CD4-positive, alpha-beta T cell (primary cell): ENCODE measurements around the gene DYSF. TPM values are rescaled to one million over a fixed set of nuclear protein-coding genes. Genes with fewer than 3 reads are reported as not detected.

ENCODE experiments used
- ATAC-seq: fragments of 200-7000 bp; cut with Tn5 transposase; one replicate; pipeline ENCODE4 v1.10.0; 2022; ENCODE audit warnings: mild to moderate bottlenecking; ENCODE audit not compliant: poor library complexity
- CTCF ChIA-PET: fragments of 350-600 bp; sonication (Branson Sonifier 250); formaldehyde crosslinking; loops from one replicate; lab custom pipeline; 2021; ENCODE audit warnings: antibody characterized with exemption, inconsistent platforms; lab: Charles Lee
- POLR2A ChIA-PET: fragments of 350-600 bp; sonication (Branson Sonifier 250); formaldehyde crosslinking; loops from one replicate; lab custom pipeline; 2021; ENCODE audit warnings: antibody characterized with exemption, inconsistent platforms; lab: Charles Lee
- DNase-seq, 14 experiments: peaks; one replicate each; pipeline ENCODE4 v3.0.0-alpha.2; 2013 to 2020; ENCODE audit warnings: mixed read lengths in 2 of 14
- H3K27ac ChIP-seq, 2 donors: one replicate each; pipeline versions ENCODE4 v1.5.1 to v1.7.0; 2013; ENCODE audit warnings: low read length in 2 of 2, low read depth in 1 of 2, mild to moderate bottlenecking in 1 of 2
- H3K27me3 ChIP-seq, 2 experiments: 1 replicate in 1 of 2; 2 replicates in 1 of 2; pipeline versions ENCODE4 v1.6.1 to v1.7.0; 2013; ENCODE audit warnings: low read length in 2 of 2, control low read depth in 1 of 2, mild to moderate bottlenecking in 1 of 2, moderate library complexity in 1 of 2; ENCODE audit not compliant: insufficient read depth in 2 of 2, control insufficient read depth in 1 of 2
- H3K36me3 ChIP-seq: one replicate; pipeline ENCODE4 v1.6.1; 2013; ENCODE audit warnings: low read length, control low read depth; ENCODE audit not compliant: insufficient read depth
- H3K4me1 ChIP-seq: one replicate; pipeline ENCODE4 v1.6.1; 2013; ENCODE audit warnings: low read length, control low read depth; ENCODE audit not compliant: insufficient read depth
- H3K4me3 ChIP-seq: one replicate; pipeline ENCODE4 v1.5.1; 2013; ENCODE audit warnings: mild to moderate bottlenecking, low read length, moderate library complexity
- H3K9me3 ChIP-seq, 2 experiments: 1 replicate in 1 of 2; 2 replicates in 1 of 2; pipeline versions ENCODE4 v1.6.1 to v1.7.0; 2013; ENCODE audit warnings: low read length in 2 of 2, mild to moderate bottlenecking in 2 of 2, control low read depth in 1 of 2, moderate library complexity in 1 of 2; ENCODE audit not compliant: control insufficient read depth in 1 of 2, insufficient read depth in 1 of 2
- H3K27ac Mint-ChIP-seq: one replicate; pipeline ENCODE4 v1.8.0; 2020; ENCODE audit warnings: mixed read lengths
- H3K27me3 Mint-ChIP-seq: one replicate; pipeline ENCODE4 v1.8.0; 2021; ENCODE audit warnings: mixed read lengths
- H3K36me3 Mint-ChIP-seq: one replicate; pipeline ENCODE4 v1.8.0; 2021; ENCODE audit warnings: low read depth, mixed read lengths
- H3K4me1 Mint-ChIP-seq: one replicate; pipeline ENCODE4 v1.8.0; 2021; ENCODE audit warnings: low read depth, mixed read lengths
- H3K4me3 Mint-ChIP-seq: one replicate; pipeline ENCODE4 v1.8.0; 2020; ENCODE audit warnings: mild to moderate bottlenecking, mixed read lengths
- H3K9me3 Mint-ChIP-seq: one replicate; pipeline ENCODE4 v1.8.0; 2020; ENCODE audit warnings: mixed read lengths
- intact Hi-C, 2 experiments: fragments of 100-400 bp; cut with DNase I in 1 of 2; cut with micrococcal nuclease in 1 of 2; formaldehyde crosslinking; loops; one replicate each; pipeline versions ENCODE4 v1.15.1 to v1.9.0; 2023 to 2025; cut with DNase I, micrococcal nuclease
- total RNA-seq, 174 experiments: library from RNA in 2 of 174; stranded (reverse) in 2 of 174; gene quantifications; one replicate each; pipeline ENCODE4 v1.2.3 and lab custom pipeline; 2021 to 2026
- TF ChIP-seq, protein P1 (sequence below): fragments of 200-600 bp; IDR thresholded peaks from one replicate; pipeline ENCODE4 v1.8.0; 2022; ENCODE audit warnings: antibody characterized with exemption, mild to moderate bottlenecking

The DYSF gene
- total RNA-seq, 2 experiments from 2014 or later: 0.27 to 0.31 TPM

DNA sequence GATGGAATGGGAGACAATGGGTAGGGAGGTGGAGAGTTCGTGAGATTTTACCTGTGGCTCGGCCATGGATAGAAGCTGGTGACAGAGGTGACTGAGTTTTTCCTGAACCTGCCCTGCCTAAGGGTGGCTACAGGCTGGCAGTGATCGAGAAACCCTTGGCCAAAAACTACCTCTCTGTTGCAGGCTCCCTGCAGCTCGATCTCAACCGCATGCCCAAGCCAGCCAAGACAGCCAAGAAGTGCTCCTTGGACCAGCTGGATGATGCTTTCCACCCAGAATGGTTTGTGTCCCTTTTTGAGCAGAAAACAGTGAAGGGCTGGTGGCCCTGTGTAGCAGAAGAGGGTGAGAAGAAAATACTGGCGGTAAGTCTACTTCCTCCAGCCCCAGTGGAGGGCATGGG lies 225.5 kb downstream of the DYSF start:
- H3K27me3 ChIP-seq: no peaks in the 10 kb centered on the region
- DNase-seq (no peak), ATAC-seq (no peak)
- H3K4me1 ChIP-seq: no peaks in the 10 kb centered on the region
- TF ChIP-seq, protein P1, sequence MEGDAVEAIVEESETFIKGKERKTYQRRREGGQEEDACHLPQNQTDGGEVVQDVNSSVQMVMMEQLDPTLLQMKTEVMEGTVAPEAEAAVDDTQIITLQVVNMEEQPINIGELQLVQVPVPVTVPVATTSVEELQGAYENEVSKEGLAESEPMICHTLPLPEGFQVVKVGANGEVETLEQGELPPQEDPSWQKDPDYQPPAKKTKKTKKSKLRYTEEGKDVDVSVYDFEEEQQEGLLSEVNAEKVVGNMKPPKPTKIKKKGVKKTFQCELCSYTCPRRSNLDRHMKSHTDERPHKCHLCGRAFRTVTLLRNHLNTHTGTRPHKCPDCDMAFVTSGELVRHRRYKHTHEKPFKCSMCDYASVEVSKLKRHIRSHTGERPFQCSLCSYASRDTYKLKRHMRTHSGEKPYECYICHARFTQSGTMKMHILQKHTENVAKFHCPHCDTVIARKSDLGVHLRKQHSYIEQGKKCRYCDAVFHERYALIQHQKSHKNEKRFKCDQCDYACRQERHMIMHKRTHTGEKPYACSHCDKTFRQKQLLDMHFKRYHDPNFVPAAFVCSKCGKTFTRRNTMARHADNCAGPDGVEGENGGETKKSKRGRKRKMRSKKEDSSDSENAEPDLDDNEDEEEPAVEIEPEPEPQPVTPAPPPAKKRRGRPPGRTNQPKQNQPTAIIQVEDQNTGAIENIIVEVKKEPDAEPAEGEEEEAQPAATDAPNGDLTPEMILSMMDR: no peak
- no peaks in the 10 kb centered on the region for H3K36me3 ChIP-seq
- Mint-ChIP-seq H3K4me1 (no peaks in the 10 kb centered on the region), H3K27me3 (peaks cover 5% of the 10 kb centered on the region), H3K9me3 (no peaks in the 10 kb centered on the region), H3K36me3 (no peaks in the 10 kb centered on the region), H3K4me3 (no peak overlapping the region), H3K27ac (no peak overlapping the region)
- peaks cover 0 to 6% of the 10 kb centered on the region in 2 experiments for H3K9me3 ChIP-seq
- POLR2A ChIA-PET: no interaction called here
- intact Hi-C loops: no loop called here
- CTCF ChIA-PET: no interaction called here
- no peak overlapping the region for H3K4me3 ChIP-seq
- H3K27ac ChIP-seq: no peak overlapping the region

DNA sequence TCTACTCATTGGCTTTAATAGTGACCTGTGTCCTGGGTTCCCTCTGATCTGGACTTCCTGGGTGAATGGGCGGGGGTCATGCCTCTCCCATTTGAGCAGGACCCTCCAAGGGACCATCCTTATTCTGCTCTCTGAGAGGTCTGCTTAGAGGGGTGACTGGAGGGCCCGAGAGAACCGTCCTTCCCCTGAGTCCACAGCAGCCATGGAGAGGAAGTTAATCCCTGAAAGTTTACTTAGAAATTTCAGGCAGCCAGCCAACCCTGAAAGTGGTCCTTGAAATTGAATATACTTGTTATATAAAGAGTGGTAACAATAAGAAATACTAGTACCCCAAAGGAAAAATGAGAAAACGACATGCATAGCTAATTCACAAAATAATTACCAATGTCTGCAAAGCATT lies 226.1 kb downstream of the DYSF start:
- peaks cover 0 to 6% of the 10 kb centered on the region in 2 experiments for H3K9me3 ChIP-seq
- no peaks in the 10 kb centered on the region for H3K4me1 Mint-ChIP-seq
- intact Hi-C loops: no loop called here

DNA sequence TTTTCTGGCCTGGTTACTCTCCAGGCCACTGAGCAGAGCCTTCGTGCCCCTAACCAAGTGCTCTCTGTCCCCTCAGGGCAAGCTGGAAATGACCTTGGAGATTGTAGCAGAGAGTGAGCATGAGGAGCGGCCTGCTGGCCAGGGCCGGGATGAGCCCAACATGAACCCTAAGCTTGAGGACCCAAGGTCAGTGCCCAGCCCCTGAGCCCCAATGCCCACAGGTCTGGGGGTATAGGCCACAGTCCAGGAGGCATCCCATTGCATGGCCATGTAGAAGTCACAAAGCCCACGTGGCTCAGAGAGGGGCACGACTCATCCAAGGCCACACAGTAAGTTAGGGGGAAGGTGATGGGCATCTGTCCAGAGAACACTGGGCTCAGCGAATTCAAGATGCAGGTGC lies 227.6 kb downstream of the DYSF start:
- Mint-ChIP-seq H3K27me3 (peaks cover 5% of the 10 kb centered on the region), H3K36me3 (no peaks in the 10 kb centered on the region), H3K27ac (no peak overlapping the region), H3K9me3 (no peaks in the 10 kb centered on the region), H3K4me3 (no peak overlapping the region), H3K4me1 (no peaks in the 10 kb centered on the region)
- no peak overlapping the region for H3K4me3 ChIP-seq
- intact Hi-C loops: no loop called here
- DNase-seq (no peak), ATAC-seq (no peak)
- peaks cover 0 to 6% of the 10 kb centered on the region in 2 experiments for H3K9me3 ChIP-seq
- TF ChIP-seq, protein P1: no peak
- no peaks in the 10 kb centered on the region for H3K27me3 ChIP-seq
- H3K4me1 ChIP-seq: no peaks in the 10 kb centered on the region
- no peaks in the 10 kb centered on the region for H3K36me3 ChIP-seq
- no peak overlapping the region for H3K27ac ChIP-seq
- ChIA-PET POLR2A (no interaction called here), CTCF (no interaction called here)

More for the DNA sequence above, 226.1 kb downstream of the DYSF start:
- no peak for DNase-seq
- Histone ChIP-seq H3K27me3 (no peaks in the 10 kb centered on the region), H3K4me3 (no peak overlapping the region), H3K27ac (no peak overlapping the region), H3K36me3 (no peaks in the 10 kb centered on the region), H3K4me1 (no peaks in the 10 kb centered on the region)
- POLR2A ChIA-PET: no interaction called here
- H3K36me3 Mint-ChIP-seq: no peaks in the 10 kb centered on the region
- TF ChIP-seq, protein P1: no peak
- H3K4me3 Mint-ChIP-seq: no peak overlapping the region
- no peaks in the 10 kb centered on the region for H3K9me3 Mint-ChIP-seq
- H3K27me3 Mint-ChIP-seq: peaks cover 5% of the 10 kb centered on the region
- no peak for ATAC-seq
- CTCF ChIA-PET: no interaction called here
- H3K27ac Mint-ChIP-seq: no peak overlapping the region
